IPS-20b (cell line): ENCODE data around the gene GOLGA8B.
"Not testable (repeated sequence)": the region's sequence is repeated elsewhere in the genome, so short reads cannot be mapped to it uniquely, and the experiment has no call there.

Source experiments
- H3K27ac ChIP-seq: one replicate; pipeline ENCODE4 v1.5.1; 2013; ENCODE audit warnings: low read length
- H3K27me3 ChIP-seq: 2 replicates; pipeline ENCODE4 v1.6.1; 2013; ENCODE audit warnings: mild to moderate bottlenecking, low read length, inconsistent platforms; ENCODE audit not compliant: insufficient read depth
- H3K36me3 ChIP-seq: 2 replicates; pipeline ENCODE4 v1.6.1; 2013; ENCODE audit warnings: low read depth, mild to moderate bottlenecking, inconsistent platforms, low read length, moderate library complexity; ENCODE audit not compliant: insufficient read depth
- H3K4me1 ChIP-seq: 2 replicates; pipeline ENCODE4 v1.6.1; 2013; ENCODE audit warnings: mild to moderate bottlenecking, control low read depth, inconsistent platforms, low read length, moderate library complexity; ENCODE audit not compliant: insufficient read depth
- H3K4me3 ChIP-seq: 2 replicates; pipeline ENCODE4 v1.5.1; 2013; ENCODE audit warnings: mild to moderate bottlenecking, low read length, inconsistent platforms
- H3K9ac ChIP-seq: 2 replicates; pipeline ENCODE4 v1.6.1; 2013; ENCODE audit warnings: low read depth, mild to moderate bottlenecking, inconsistent platforms, low read length, moderate library complexity
- H3K9me3 ChIP-seq: 2 replicates; pipeline ENCODE4 v1.6.1; 2013; ENCODE audit warnings: mild to moderate bottlenecking, low read depth, low read length, inconsistent platforms; ENCODE audit not compliant: insufficient read depth

Gene GOLGA8B

DNA sequence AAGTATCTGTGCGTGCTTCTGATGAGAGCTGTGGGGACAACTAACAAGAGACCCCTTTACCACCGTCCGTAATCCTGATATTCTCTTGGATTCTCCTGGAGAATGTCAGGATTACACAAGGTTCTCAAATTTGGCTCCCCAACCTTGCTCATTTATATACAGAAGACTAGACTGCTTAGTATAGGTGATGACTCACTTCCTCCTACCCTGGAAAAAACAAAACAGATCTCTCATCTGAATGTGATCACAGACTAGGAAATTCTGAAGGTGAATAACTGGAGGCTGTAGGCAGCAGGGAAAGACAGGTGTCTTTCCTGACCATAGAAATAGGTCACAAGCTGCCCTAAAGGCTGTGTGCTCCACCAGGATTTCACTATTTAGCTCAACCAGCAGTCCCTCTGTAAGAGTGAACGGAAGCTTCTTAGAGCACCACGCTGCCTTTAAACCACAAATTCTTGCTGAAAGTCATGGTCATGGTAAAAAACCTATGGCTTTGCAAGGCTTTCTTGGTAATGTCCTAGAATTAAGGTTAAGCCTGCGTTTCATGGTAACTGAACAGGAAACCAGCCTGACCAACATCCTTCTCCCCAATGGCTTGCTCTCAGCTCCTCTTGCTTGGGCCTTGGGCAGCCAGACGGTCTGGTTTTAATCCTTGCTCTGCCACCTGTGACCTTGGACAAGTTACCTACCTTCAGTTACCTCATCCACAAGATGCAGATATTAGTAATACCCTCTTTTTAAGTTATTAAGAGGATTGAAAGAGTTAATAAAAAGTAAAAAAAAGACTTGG, 39.4 kb downstream of the GOLGA8B start:
- not testable (repeated sequence) for H3K9me3 ChIP-seq, H3K9ac ChIP-seq, H3K4me1 ChIP-seq, H3K36me3 ChIP-seq, H3K27me3 ChIP-seq, H3K4me3 ChIP-seq, H3K27ac ChIP-seq

DNA sequence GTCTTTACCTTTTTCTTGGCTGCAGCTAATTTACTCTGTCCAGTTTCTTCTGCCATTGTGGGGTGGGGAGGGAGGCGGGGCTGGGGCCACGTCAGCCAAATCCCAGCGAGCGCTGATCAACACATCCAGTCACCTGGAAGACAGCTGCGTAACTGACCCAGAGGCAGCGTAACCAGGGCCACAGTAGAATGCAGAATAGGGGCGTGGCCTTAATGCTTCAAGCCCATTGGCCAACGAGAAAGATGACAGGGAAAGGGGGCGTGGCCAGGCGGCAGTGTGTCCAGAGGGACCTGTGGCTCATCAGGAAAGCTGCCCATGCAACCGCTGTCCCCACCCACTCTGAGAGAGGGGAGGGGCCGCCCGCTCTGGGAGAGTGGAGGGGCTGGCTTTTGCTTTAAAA, 47.6 kb downstream of the GOLGA8B start:
- H3K27ac ChIP-seq, H3K27me3 ChIP-seq, H3K4me1 ChIP-seq, H3K9ac ChIP-seq, H3K36me3 ChIP-seq, H3K4me3 ChIP-seq, H3K9me3 ChIP-seq: not testable (repeated sequence)
